A673 (cell line): ENCODE data around the gene PPP2R5D. TPM values are rescaled to one million over a fixed set of nuclear protein-coding genes. Genes with fewer than 3 reads are reported as not detected.
"Not testable (repeated sequence)": the region's sequence is repeated elsewhere in the genome, so short reads cannot be mapped to it uniquely, and the experiment has no call there.

Source experiments
- BruUV-seq: library from RNA; stranded (reverse); fragments of 400-500 nt; replicated peaks from 2 replicates; lab custom pipeline; 2021; lab: Mats Ljungman, UMichigan
- CTCF ChIA-PET: fragments of 300-600 bp; sonication (Branson Sonifier 250); formaldehyde crosslinking; loops from one replicate; lab custom pipeline; 2022; ENCODE audit warnings: antibody characterized with exemption; lab: Charles Lee
- POLR2A ChIA-PET: fragments of 300-600 bp; sonication (Branson Sonifier 250); formaldehyde crosslinking; loops from one replicate; lab custom pipeline; 2022; ENCODE audit warnings: antibody characterized with exemption; ENCODE audit not compliant: low non-redundant PET; lab: Charles Lee
- DNase-seq: peaks from one replicate; pipeline ENCODE4 v3.0.0-alpha.2; 2015; ENCODE audit warnings: low spot score
- H3K27ac ChIP-seq: fragments of 200-600 bp; sonication (generic); 2 replicates; pipeline ENCODE4 v1.5.1; 2016; ENCODE audit warnings: mixed run types, low read depth, mild to moderate bottlenecking, mixed read lengths, antibody characterized with exemption, low read length; ENCODE audit not compliant: poor library complexity, severe bottlenecking
- H3K27me3 ChIP-seq: fragments of 200-600 bp; sonication (generic); replicated peaks from 2 replicates; pipeline ENCODE4 v1.6.1; 2017; ENCODE audit warnings: mixed run types, low read depth, mild to moderate bottlenecking, mixed read lengths, antibody characterized with exemption, low read length; ENCODE audit not compliant: insufficient read depth, poor library complexity
- H3K36me3 ChIP-seq: fragments of 200-600 bp; sonication (generic); 2 replicates; pipeline ENCODE4 v1.6.1; 2016; ENCODE audit warnings: mixed run types, mild to moderate bottlenecking, mixed read lengths, antibody characterized with exemption, low read length; ENCODE audit not compliant: insufficient read depth, poor library complexity, severe bottlenecking
- H3K4me1 ChIP-seq: fragments of 200-600 bp; sonication (generic); 2 replicates; pipeline ENCODE4 v1.6.1; 2017; ENCODE audit warnings: mixed run types, mild to moderate bottlenecking, mixed read lengths, antibody characterized with exemption, low read length; ENCODE audit not compliant: insufficient read depth, poor library complexity, severe bottlenecking
- H3K4me3 ChIP-seq: fragments of 200-600 bp; sonication (generic); 2 replicates; pipeline ENCODE4 v1.5.1; 2016; ENCODE audit warnings: low read depth, mixed run types, mild to moderate bottlenecking, mixed read lengths, low read length; ENCODE audit not compliant: poor library complexity, severe bottlenecking
- H3K9me3 ChIP-seq: fragments of 200-600 bp; sonication (generic); 2 replicates; pipeline ENCODE4 v1.6.1; 2016; ENCODE audit warnings: mixed run types, low read depth, mild to moderate bottlenecking, mixed read lengths, antibody characterized with exemption, low read length; ENCODE audit not compliant: poor library complexity, severe bottlenecking
- CTCF ChIP-seq: fragments of 300-800, 200-600 bp; sonication (generic); conservative IDR thresholded peaks from 2 replicates; pipeline ENCODE4 v1.5.1; 2017; ENCODE audit warnings: low read depth, mild to moderate bottlenecking, antibody characterized with exemption, low read length, moderate library complexity, mixed read lengths
- EZH2 ChIP-seq: fragments of 200-600 bp; sonication (generic); IDR thresholded peaks from 2 replicates; pipeline ENCODE4 v1.6.1; 2017; ENCODE audit warnings: borderline replicate concordance, low read depth, mild to moderate bottlenecking, mixed read lengths, antibody characterized with exemption, low read length; ENCODE audit not compliant: poor library complexity, severe bottlenecking
- intact Hi-C: fragments of 100-400 bp; cut with micrococcal nuclease; formaldehyde crosslinking; loops from one replicate; pipeline ENCODE4 v1.10.0; 2022; ENCODE audit not compliant: unreplicated experiment
- total RNA-seq: library from RNA; stranded (reverse); gene quantifications from 2 replicates; pipeline ENCODE4 v1.2.3, GENCODE V29; 2021

The PPP2R5D gene
- total RNA-seq, 1 experiment from 2014 or later: 73.6 TPM

- CTCF ChIA-PET: no interaction called here
- intact Hi-C loops: no loop called here
- Histone ChIP-seq H3K4me3 (no peak overlapping the region), H3K4me1 (no peaks in the 10 kb centered on the region), H3K36me3 (peaks cover 49% of the 10 kb centered on the region), H3K27me3 (no peaks in the 10 kb centered on the region), H3K27ac (no peak overlapping the region), H3K9me3 (no peaks in the 10 kb centered on the region)
- DNase-seq: no peak
- TF ChIP-seq EZH2: no peak
- TF ChIP-seq CTCF: no peak
- no TSS peak for BruUV-seq
- POLR2A ChIA-PET: interaction anchor here (0.6 kb wide), 1 partner anchor 20 kb away, joined by 4 read pairs; no protein-coding TSS in a partner anchor
These were observed 56.3 kb downstream of the PPP2R5D start for GRCh38 chr6:43040542-43041257.

- POLR2A ChIA-PET, BruUV-seq, H3K27me3 ChIP-seq, DNase-seq, H3K4me1 ChIP-seq, CTCF ChIA-PET, H3K9me3 ChIP-seq, H3K27ac ChIP-seq, H3K4me3 ChIP-seq, intact Hi-C loops: not testable (repeated sequence)
- H3K36me3 ChIP-seq: peaks cover 52% of the 10 kb centered on the region
These were observed 57.1 kb downstream of the PPP2R5D start for GRCh38 chr6:43041475-43041874.

- POLR2A ChIA-PET: no interaction called here
- H3K4me3 ChIP-seq: no peak overlapping the region
These were observed 58.9 kb downstream of the PPP2R5D start for GRCh38 chr6:43043310-43043709.

More at GRCh38 chr6:43043310-43043709, 58.9 kb downstream of the PPP2R5D start:
- no peaks in the 10 kb centered on the region for H3K4me1 ChIP-seq
- no peak overlapping the region for H3K27ac ChIP-seq
- BruUV-seq: no TSS peak
- no peaks in the 10 kb centered on the region for H3K9me3 ChIP-seq
- peaks cover 55% of the 10 kb centered on the region for H3K36me3 ChIP-seq
- CTCF ChIA-PET: no interaction called here
- no peak for TF ChIP-seq CTCF
- no peak for TF ChIP-seq EZH2
- no peak for DNase-seq
- no peaks in the 10 kb centered on the region for H3K27me3 ChIP-seq
- intact Hi-C loops: no loop called here
